ENCODE data around the gene UGT3A1. TPM values are rescaled to one million over a fixed set of nuclear protein-coding genes. Genes with fewer than 3 reads are reported as not detected.
A peak's percentile ranks its signal among the peaks of the same experiment; 100 is the strongest.
"Not testable (repeated sequence)": the region's sequence is repeated elsewhere in the genome, so short reads cannot be mapped to it uniquely, and the experiment has no call there.

Gene UGT3A1, protein sequence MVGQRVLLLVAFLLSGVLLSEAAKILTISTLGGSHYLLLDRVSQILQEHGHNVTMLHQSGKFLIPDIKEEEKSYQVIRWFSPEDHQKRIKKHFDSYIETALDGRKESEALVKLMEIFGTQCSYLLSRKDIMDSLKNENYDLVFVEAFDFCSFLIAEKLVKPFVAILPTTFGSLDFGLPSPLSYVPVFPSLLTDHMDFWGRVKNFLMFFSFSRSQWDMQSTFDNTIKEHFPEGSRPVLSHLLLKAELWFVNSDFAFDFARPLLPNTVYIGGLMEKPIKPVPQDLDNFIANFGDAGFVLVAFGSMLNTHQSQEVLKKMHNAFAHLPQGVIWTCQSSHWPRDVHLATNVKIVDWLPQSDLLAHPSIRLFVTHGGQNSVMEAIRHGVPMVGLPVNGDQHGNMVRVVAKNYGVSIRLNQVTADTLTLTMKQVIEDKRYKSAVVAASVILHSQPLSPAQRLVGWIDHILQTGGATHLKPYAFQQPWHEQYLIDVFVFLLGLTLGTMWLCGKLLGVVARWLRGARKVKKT
- total RNA-seq: under 1 TPM in 1 of 5 donors, not detected in 4; 0.92 TPM
- polyA plus RNA-seq: not detected
- long read RNA-seq, donor 1: 0 reads
- long read RNA-seq, donor 2, full-length matches to known transcripts: 1 of 1 reads
- long read RNA-seq, donor 2, partial matches to known transcripts: 0 of 1 reads
- long read RNA-seq, donor 2, other reads (novel, unspliced or antisense): 0 of 1 reads
- long read RNA-seq, donor 3: 0 reads
- long read RNA-seq, donor 4: 0 reads
- long read RNA-seq, donor 5: 0 reads
- long read RNA-seq, donor 6: 0 reads
- long read RNA-seq, donor 7: 0 reads
- long read RNA-seq, donor 8: 0 reads
- long read RNA-seq, donor 9: 0 reads
- long read RNA-seq, donor 10: 0 reads

DNA sequence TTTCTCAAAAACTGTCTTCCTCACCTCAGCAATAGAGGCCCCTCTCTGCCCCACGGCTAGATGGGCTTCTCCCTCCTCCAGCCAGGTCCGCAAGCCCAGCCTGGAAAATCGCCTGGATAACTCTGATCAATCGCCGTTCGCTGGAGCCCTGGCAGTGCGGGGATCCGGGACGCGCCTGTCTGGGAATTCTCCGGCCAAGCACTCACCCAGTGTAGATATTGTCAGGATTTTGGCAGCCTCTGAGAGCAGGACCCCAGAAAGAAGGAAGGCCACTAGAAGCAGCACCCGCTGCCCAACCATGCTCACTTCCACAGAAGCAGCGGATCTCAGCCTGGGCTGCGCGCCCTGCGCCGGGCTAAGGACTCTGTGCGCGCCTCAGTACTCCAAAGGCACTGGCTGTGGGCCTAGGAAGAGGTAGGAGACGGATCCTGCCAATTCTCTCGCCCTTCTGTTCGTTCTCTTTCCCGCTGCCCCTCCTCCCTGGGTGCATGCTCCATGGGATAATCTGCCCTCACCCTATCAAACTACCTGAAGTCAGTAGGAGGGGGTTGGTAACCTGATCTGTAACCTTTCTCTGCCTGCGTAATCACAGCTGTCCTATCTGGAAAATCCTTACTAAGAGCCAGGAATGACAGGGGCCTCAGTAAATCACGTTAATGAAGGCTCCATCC lies at the start of gene UGT3A1:
Gene UGT3A1, minus strand, starts transcription at position 450 of the 671 bp plus-strand sequence. Its CDS starts 150 bp downstream, at position 300.
- WGBS, 5 donors: 5 to 12% (median 10%) methylated on average over 19 to 25 of the region's 25 CpGs
- H3K9me3 ChIP-seq: no peaks in the 10 kb centered on the region
- DNase-seq: peak in 1 of 2 donors; percentile 11

DNA sequence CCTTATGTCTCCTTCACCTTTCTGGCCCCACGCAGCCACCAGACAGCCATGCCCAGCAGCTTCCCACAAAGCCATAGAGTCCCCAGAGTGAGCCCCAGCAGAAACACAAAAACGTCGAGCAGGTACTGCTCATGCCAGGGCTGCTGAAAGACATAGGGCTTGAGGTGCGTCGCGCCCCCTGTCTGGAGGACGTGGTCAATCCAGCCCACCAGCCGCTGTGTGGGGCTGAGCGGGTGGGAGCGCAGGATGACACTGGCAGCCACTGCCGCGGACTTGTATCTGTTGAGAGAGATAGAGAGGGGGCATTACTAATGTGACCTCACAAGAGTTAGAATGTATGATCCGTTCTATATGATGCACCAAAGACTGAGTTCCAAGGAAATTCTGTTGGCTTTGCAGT lies 44.5 kb upstream of the UGT3A1 start:
- TF ChIP-seq, protein P1, sequence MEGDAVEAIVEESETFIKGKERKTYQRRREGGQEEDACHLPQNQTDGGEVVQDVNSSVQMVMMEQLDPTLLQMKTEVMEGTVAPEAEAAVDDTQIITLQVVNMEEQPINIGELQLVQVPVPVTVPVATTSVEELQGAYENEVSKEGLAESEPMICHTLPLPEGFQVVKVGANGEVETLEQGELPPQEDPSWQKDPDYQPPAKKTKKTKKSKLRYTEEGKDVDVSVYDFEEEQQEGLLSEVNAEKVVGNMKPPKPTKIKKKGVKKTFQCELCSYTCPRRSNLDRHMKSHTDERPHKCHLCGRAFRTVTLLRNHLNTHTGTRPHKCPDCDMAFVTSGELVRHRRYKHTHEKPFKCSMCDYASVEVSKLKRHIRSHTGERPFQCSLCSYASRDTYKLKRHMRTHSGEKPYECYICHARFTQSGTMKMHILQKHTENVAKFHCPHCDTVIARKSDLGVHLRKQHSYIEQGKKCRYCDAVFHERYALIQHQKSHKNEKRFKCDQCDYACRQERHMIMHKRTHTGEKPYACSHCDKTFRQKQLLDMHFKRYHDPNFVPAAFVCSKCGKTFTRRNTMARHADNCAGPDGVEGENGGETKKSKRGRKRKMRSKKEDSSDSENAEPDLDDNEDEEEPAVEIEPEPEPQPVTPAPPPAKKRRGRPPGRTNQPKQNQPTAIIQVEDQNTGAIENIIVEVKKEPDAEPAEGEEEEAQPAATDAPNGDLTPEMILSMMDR (IDR thresholded peaks at IDR 0.05): no peak
- TF ChIP-seq POLR2AphosphoS5 (IDR thresholded peaks at IDR 0.05) (no peak), EP300 (IDR thresholded peaks at IDR 0.05) (no peak), POLR2A (IDR thresholded peaks at IDR 0.05) (no peak)
- Histone ChIP-seq H3K36me3 (no peaks in the 10 kb centered on the region), H3K9me3 (no peaks in the 10 kb centered on the region), H3K27me3 (no peaks in the 10 kb centered on the region), H3K4me1 (no peaks in the 10 kb centered on the region), H3K4me3 (no peak overlapping the region), H3K27ac (no peak overlapping the region)
- DNase-seq: no peak
- intact Hi-C loops (cut with DNase I; ENCODE audit: low total_unique reads): no loop called here
- 86 to 90% (median 87%) methylated on average over 13 of the region's 13 CpGs for WGBS, 5 donors

More for the DNA sequence above, at the start of gene UGT3A1:
- H3K4me3 ChIP-seq: no peak within 1 kb of the TSS
- intact Hi-C loops (cut with DNase I; ENCODE audit: low total_unique reads): no loop called here
- peaks cover 0 to 22% (median 0%) of the 10 kb centered on the region in 3 donors for H3K27me3 ChIP-seq
- no peaks in the 10 kb centered on the region for H3K36me3 ChIP-seq
- TF ChIP-seq POLR2AphosphoS5 (IDR thresholded peaks at IDR 0.05): no peak
- TF ChIP-seq, protein P1 (IDR thresholded peaks at IDR 0.05): no peak
- no peak for TF ChIP-seq EP300 (IDR thresholded peaks at IDR 0.05)
- no peak for TF ChIP-seq POLR2A (IDR thresholded peaks at IDR 0.05)
- H3K27ac ChIP-seq: no peak within 1 kb of the TSS
- no peaks in the 10 kb centered on the region for H3K4me1 ChIP-seq

DNA sequence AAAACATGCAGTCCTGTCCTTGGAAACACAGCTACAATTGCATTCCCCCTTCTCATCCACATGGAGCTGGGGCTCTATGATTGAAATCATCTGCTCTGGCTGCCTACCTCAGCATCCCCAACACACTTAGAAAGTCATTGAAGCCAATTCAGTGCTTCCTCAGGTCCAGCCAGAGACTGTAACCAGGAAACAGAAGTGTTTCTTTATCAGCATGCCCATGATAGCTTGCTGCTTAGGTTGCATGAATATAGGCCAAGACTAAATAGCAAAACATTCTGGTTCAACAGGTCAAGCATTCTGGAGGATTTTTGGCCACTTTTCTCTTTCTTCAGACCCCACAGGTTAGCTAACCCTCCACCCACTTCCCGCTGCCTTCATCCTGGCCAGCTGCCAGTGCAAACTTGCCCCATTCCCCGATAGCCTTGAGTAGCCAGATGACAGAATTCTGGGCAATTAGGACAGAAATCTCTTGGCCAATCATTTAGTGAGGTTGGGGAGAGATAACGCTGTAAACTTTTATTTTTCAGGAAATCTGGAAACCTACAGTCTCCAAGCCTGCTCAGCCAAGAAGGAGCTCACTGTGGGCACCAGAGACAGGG lies 43.4 kb upstream of the UGT3A1 start:
- H3K27ac ChIP-seq; H3K36me3 ChIP-seq; H3K9me3 ChIP-seq; H3K27me3 ChIP-seq; H3K4me1 ChIP-seq; H3K4me3 ChIP-seq; DNase-seq; intact Hi-C loops (cut with DNase I; ENCODE audit: low total_unique reads): not testable (repeated sequence)
- 31 to 46% (median 34%) methylated on average over 3 of the region's 3 CpGs for WGBS, 5 donors

DNA sequence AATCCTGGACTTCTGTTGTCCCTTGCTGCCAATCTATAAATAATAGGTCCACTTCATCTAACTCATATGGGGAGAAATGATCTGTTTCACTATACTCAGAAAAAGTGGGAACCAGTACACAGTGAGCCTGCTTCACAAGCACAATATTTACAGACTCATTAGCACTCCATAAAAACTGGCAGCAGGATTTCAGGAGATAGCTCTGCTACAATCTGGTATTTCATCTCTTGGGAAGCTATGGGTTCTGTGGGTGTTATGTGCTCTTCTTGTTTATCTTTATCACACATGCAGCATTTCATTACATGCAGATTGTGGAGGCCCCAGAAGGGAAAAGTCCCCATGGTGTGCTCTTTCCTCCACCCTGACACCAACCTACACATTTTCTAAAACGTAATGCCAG lies 42.3 kb upstream of the UGT3A1 start:
- Histone ChIP-seq H3K27me3 (no peaks in the 10 kb centered on the region), H3K27ac (no peak overlapping the region), H3K4me1 (no peaks in the 10 kb centered on the region), H3K36me3 (no peaks in the 10 kb centered on the region), H3K9me3 (no peaks in the 10 kb centered on the region), H3K4me3 (no peak overlapping the region)
- DNase-seq: no peak
- intact Hi-C loops (cut with DNase I; ENCODE audit: low total_unique reads): no loop called here
- TF ChIP-seq POLR2AphosphoS5 (IDR thresholded peaks at IDR 0.05) (no peak), EP300 (IDR thresholded peaks at IDR 0.05) (no peak), POLR2A (IDR thresholded peaks at IDR 0.05) (no peak)
- TF ChIP-seq, protein P1 (IDR thresholded peaks at IDR 0.05): no peak
- 46 to 81% (median 65%) methylated on average over 1 of the region's 1 CpG for WGBS, 5 donors
